Measurements from ENCODE around the gene TRIAP1.
"Not testable (repeated sequence)": the region's sequence is repeated elsewhere in the genome, so short reads cannot be mapped to it uniquely, and the experiment has no call there.

Gene TRIAP1

DNA sequence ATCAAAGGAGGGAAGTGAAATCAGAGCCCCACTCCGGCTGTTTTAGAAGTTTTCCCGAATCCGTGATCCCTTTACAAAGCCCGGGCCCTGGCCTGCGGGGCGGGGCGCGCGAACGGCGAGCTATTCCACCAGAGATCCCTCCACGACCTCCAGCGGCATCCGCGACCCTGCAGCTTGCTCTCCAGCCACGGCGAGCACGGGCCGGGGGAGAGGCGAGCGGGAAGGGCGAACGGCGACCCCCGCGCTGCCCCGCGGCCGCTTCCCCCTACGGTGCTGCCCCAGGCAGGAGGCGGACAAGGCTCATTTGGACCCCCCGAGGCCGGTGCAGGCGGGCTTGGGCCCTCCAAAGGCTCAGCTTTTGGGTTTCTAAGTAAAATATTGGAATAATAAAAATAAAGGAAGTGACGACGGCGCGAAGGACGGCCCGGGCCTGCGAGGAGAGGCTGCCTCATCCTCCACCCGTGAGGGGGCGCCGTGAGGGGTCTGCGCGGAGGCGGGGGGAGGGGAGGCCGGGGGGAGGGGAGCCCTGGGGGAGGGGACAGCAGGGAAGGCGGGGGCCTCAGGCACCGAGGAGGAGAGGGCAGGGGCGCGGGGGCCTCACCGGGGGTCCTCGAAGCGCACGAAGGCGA lies 22.8 kb upstream of the TRIAP1 start:
- in situ Hi-C loops (cut with MboI; ENCODE audit: low sequenced_read_pairs) = no loop called here

DNA sequence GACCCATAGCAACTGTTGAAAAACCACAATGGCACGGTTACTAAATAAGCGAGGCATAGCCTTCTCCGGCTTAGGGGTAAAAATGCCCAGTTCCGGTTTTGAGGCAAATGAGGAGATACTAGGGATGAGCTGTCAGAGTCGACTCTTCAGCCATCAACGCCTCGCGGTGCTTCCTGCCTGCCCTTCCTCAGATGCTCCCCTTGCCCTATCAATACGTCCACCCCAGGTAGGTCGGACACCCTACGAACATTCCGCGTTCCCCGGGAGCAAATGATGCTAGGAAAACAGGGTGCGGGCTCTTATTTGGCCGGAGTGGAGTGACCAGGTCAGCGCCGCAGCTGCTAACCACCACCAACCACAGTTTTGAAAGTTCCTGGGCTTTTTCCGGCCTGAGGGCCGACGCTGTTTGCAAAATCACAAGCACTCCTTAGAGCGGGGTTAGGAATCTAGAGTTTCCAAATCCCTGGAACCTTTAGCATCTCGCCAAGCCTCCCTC lies 22.2 kb upstream of the TRIAP1 start:
- in situ Hi-C loops (cut with MboI; ENCODE audit: low sequenced_read_pairs) = no loop called here

DNA sequence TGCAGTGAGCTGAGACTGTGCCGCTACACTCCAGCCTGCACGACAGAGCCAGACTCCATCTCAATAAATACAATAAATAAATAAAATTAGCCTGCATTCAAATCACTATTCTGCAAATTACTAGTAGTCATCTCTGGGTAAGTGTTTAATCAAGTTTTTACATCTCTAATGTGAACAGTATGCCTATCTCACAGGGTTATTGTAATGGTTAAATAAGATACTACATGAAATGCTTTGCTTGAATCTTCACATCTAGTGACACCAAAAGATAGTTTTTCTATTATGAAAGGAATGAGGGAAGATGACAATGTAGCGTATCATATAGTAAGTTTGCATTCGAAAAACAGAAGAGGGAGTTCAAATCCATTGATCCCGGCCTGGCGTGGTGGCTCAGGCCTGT lies 21.3 kb upstream of the TRIAP1 start:
- in situ Hi-C loops (cut with MboI; ENCODE audit: low sequenced_read_pairs) = no loop called here

DNA sequence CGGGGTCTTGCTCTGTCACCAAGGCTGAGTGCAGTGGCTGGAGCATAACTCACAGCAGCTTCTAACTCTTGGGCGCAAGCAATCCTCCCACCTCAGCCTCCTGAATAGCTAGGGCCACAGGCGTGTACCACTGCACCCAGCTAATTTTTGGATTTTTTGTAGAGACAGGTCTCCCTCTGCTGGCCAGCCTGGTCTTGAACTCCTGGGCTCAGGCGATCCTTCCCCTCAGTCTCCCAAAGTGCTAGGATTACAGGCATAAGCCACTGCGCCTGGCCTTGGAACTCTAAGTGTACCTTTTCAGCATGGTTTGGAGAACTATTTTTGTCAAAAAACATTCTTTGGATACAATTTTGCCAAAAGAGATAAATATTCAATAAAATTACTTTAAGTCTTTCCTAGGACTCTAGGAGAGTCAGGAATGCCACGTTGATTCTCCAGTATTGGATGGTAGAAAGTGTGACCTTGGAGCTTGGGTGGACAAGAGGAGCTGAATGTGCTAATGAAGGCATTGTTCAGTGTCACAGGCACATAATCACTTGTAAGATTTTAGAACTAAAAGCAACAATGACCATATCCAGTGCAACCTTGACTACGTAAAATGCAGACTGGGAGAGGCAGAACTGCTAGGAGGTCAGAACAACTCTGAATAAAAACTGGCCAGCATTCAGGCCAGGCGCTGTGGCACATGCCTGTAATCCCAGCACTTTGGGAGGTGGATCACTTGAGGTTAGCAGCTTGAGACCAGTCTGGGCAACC lies 20.6 kb upstream of the TRIAP1 start:
- in situ Hi-C loops (cut with MboI; ENCODE audit: low sequenced_read_pairs) = no loop called here

DNA sequence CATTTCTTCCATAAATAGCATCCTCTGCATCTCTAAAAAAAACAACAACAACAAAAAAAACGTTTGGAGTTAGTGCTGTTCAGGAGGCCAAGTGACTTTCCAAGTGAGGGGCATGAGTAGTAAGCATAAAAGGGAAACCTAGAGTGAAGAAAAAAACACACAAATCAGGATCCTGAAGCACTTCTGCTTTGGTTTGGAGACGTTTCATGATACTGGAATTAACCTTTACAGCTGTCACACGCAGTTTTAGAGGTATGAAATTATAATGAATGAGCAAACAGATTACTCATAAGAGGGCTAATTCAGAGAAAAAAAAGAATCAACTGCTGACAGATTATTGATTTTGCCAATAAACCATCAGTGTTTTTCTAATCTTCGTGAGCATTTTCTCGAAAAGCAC lies 19.6 kb upstream of the TRIAP1 start:
- in situ Hi-C loops (cut with MboI; ENCODE audit: low sequenced_read_pairs) = no loop called here

DNA sequence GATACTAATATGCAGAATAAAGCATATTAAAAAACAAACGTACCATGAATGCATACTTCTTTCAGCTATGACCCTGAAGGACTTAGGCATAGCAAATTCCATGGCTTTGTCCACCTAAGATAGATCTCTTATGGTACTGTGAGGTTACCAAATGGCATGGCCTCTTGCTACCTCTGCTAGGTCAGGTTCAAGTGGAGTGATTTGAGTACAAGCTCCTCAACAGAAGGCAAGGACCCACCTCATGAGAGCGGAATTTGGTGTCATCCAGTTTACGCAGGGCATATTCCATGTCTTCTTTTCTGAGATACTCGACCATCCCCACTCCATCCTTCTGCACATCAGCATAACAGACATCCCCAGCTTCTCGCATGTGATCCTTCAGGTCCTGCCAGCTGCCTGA lies 17.5 kb upstream of the TRIAP1 start:
- in situ Hi-C loops (cut with MboI; ENCODE audit: low sequenced_read_pairs) = no loop called here

DNA sequence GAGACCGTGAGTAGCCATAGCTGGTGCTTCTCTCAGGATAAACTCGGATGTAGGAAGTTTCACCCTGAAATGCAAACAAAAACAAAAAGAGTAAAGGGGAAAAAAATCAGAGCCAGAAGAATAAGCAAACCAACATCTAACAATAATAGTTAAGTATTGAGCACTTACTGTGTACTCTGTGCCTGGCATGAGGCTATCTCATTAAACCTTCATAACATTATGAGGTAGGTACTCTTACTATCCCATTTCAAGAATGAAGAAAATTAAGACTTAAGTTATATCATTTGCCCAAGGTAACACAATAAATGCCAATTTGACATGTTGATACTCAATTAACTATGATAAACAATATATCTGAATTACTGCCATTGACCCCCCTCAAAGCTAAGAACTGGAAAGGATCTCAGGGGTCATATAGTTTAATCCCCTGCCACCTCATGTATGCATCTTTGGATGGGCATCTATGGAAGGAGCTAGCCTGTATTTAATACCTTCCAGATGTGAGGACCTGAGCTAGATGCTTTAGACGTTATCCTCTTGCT lies 16.0 kb upstream of the TRIAP1 start:
- in situ Hi-C loops (cut with MboI; ENCODE audit: low sequenced_read_pairs) = no loop called here

DNA sequence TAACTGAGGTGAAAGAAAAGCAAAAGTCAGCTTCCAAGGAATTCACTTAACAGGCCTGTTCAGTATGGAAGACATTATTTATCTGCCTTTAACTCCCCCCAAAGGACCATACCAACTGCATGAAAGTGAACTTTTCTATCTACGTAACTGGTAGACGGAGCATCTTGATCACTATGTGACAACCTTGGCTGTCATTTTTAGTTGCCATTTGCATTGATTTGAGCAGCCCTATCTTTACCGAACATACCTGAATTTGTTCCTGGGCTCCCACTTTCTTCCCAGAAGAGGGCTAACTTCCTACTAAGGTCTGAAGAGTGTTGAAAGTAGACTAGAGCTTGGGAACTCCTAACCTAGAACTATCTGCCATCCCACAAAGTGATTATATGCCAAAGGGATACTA lies 14.0 kb upstream of the TRIAP1 start:
- in situ Hi-C loops (cut with MboI; ENCODE audit: low sequenced_read_pairs) = no loop called here

DNA sequence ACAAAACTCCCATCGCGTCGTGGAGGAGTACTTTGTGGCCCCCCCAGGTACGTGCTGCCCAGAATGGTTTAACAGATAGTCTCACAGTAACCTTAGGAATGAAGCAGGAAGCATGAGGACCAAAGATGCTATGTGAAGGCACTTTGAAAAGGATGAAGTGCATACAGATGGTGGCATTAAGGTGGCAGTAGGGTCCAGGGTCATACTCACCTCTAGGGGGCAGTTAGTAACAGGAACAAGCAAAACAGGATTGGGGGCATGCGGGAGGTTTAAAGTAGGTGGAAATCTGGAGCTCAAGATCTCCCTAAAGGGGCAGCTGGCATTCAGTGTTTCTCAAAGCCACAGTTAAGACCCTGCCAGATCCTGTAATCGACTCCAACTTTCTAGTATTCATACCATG lies 10.9 kb upstream of the TRIAP1 start:
- in situ Hi-C loops (cut with MboI; ENCODE audit: low sequenced_read_pairs) = no loop called here

DNA sequence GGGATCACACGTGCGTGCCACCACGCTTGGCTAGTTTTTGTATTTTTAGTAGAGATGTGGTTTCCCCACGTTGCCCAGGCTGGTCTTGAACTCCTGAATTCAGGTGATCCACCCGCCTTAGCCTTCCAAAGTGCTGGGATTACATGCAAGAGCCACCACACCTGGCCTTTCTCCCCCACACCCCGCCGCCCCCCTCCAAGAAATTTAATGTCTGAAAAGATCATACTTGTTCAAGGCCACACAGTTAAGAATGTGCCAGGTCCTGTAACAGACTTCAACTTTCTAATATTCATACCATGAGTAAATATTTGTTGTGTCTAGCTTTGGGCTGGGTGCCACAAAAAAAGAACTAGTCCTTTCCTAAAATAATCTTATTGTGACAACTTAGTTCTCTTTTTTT lies 9.1 kb upstream of the TRIAP1 start:
- in situ Hi-C loops (cut with MboI; ENCODE audit: low sequenced_read_pairs) = no loop called here

DNA sequence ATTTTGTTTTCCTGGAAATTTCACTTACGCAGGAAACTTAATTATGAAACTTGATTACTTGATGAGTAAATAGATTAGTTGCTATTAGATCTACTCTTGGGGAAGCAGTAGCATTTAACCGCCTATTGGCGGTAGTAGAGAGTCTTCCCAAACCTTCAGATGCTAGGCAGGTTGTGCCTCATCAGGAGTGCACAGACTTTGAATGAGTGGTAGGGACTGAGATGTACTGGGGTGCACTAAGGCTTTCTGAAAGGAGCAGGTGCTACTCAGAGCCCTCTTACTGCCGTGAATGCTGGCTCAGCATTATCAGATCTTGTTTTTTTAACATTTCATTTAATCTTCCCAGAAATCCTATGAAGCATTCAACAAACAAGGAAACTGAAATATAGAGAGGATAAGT lies 7.8 kb upstream of the TRIAP1 start:
- in situ Hi-C loops (cut with MboI; ENCODE audit: low sequenced_read_pairs) = no loop called here

DNA sequence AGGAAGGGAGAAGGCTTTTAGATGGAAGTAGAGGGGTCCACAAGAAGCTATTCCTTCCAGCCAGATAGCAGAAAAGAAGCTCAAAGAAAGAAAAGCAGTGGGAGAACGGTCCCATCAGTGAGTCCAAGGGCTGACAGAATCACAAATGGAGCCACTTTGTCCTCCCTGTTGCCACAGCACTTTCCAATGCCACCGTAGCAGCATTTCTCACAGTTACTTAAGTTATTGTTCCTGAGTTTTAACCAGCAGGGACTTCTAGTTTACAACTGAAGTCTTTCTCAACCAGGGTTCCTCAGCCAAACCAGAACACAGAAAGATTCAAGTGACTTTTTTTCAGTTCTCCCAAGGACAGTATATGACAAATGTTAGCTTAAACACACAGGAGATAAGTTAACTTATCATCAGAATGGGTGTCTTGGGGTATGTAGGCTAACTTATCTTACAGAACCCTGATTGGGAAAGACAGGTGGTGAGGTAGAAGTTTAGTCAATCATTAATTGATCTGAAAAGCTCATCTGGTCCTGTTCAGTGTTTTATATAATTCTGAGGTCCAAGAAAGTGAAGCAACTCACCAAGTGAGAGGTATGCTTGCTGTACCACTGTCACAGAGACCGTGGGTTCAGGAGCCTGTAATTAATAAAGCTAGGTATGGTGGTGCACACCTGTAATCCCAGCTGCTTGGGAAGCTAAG lies 7.0 kb upstream of the TRIAP1 start:
- in situ Hi-C loops (cut with MboI; ENCODE audit: low sequenced_read_pairs) = no loop called here

DNA sequence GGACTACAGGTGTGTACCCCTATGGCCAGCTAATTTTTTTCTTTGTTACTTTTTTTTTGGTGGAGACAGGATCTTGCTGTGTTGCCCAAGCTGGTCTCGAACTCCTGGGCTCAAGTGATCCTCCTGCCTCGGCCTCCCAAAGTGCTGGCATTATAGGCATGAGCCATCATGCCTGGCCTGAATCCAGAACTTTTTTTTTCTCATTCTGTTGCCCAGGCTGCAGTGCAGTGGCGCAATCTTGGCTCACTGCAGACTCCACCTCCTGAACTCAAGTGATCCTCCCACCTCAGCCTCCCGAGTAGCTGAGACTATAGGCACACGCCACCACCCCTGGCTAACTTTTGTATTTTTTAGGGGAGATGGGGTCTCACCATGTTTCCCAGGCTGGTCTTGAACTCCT lies 6.3 kb upstream of the TRIAP1 start:
- in situ Hi-C loops (cut with MboI; ENCODE audit: low sequenced_read_pairs) = not testable (repeated sequence)

DNA sequence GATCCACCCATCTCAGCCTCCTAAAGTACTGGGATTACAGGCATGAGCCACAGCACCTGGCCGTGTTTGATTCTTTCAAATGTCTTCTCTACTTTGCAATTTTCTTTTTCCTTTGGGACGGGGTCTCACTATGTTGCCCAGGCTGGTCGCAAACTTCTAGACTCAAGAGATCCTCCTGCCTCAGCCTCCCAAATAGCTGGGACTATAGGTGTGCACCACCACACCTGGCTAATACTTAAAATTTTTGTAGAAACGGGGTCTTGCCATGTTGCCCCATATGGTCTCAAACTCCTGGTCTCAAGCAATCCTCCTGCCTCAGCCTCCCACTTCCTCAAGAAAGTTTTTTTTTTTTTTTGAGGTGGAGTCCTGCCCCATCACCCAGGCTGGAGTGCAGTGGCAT lies 1.8 kb upstream of the TRIAP1 start:
- in situ Hi-C loops (cut with MboI; ENCODE audit: low sequenced_read_pairs) = no loop called here

DNA sequence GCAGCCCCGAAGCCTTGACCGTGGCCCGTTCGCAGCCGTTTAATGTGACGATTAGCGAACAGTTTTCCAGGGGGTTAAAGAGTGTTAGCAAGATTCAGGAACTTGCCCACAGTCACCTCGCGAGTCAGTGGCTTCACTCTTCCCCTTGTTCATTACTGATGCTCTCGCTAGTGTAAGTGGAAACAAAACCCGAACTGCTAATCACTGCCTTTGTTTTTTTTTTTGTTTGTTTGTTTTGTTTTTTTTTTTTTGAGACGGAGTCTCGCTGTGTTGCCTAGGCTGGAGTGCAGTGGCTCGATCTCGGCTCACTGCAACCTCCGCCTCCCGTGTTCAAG lies 627 bp upstream of the TRIAP1 start:
- in situ Hi-C loops (cut with MboI; ENCODE audit: low sequenced_read_pairs) = not testable (repeated sequence)

DNA sequence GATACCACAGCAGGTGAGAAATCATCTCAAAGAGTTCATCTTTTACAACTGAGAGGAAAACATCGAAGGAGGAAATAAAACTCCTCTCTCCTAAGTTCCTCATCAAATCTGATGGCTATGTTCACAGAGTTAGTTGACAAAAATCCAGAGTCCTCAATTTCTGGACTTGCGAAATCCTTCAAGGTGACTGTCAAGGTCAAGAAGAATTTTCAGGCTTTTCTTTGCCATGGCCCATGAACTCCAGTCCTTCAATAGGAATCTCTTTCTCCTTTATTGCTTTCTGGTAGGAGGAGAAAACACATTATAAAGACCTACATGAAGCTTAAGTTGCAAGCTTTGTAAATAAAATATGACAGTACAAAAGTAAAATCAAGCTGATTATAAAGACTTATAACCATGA lies 1.5 kb downstream of the TRIAP1 start:
- in situ Hi-C loops (cut with MboI; ENCODE audit: low sequenced_read_pairs) = no loop called here

DNA sequence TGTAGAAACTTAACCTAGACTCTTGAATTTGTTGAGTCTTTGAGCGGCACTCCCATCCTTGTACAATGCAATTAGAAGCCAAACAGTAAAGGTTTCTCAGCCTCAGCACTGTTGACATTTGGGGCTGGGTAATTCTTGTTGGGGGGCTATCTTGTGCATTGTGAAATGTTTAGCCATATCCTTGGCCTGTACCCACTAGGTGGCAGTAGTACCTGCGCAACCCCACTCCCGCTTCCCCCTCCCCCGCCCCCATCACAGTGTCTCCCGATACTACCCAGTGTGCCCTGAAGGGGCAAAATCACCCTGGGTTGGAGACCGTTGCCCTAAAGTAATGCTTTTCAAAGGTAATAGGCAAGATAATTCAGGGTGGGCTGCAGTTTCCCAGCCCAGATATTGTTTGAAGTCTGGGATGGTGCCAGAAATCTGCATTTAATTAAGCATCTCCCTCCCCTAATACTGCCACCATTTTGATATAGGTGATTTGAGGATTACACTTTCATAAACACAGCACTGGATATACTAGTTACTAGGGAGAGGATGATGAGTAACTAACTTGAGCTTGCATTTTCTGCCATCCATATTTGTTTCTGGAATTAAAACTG lies 6.4 kb downstream of the TRIAP1 start:
- in situ Hi-C loops (cut with MboI; ENCODE audit: low sequenced_read_pairs) = no loop called here

DNA sequence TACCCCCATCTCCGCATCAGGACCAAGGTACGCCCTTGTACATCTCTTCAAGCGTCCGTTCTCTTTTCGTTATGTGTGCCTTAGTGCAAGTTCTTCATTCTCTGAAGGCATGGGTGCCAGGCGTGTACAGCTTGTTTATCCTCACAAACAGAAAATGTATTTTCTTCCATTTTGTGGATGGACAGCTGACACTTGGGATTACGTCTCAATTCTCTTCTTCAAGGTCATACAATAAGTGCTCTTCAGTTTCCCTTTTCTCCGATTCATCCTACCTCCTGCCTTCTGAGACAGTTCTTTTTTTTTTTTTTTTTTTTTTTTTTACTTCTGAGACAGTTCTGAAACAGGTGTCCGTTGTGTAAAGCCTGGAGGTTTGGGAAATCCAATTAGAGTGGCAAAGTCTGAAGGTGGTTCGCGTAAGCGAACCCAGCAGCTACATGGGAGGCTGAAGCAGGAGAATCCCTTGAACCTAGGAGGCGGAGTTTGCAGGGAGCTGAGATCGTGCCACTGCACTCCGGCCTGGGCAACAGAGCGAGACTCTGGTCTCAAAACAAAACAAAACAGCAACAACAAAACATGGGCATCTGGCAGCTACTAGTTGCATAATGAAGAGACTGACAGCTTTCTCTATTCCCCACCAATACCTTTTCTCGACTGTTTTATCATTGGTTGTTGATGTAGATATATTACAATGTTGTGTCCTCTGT lies 7.5 kb downstream of the TRIAP1 start:
- in situ Hi-C loops (cut with MboI; ENCODE audit: low sequenced_read_pairs) = no loop called here

DNA sequence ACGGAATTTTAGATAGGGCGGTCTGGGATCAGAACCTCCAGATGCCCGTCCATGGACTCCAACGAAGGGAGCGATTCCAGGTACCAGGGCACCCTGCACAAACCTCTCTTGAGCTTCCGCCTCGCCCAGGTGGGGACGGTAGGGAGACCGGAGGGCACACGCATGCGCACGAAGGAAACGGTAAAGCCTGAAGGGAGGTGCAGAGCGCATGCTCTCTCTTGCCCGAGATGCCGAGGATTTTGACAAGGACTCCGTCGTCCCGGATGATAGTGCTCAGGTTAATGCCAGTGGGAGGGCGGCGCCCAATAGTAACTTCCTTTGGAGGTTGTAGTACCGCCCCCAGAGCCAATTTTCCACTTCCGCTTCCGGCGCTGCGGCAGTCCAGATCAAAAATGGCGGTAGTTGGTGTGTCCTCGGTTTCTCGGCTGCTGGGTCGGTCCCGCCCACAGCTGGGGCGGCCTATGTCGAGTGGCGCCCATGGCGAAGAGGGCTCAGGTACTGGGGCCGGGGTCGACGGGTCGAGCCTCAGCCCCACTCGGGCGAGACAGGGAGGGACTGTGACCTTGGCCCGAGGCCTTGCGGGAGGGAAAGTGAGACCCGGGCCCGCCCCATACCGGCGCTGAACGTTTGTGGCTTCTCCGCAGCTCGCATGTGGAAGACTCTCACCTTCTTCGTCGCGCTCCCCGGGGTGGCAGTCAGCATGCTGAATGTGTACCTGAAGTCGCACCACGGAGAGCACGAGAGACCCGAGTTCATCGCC lies 8.3 kb downstream of the TRIAP1 start, which contains the start of gene COX6A1:
Gene COX6A1 (plus strand): TSS at position 379 of the 760 bp plus-strand sequence. CDS start 14 bp downstream, at position 393.
- in situ Hi-C loops (cut with MboI; ENCODE audit: low sequenced_read_pairs) = no loop called here
